Keratinocyte (primary cell): ENCODE results near the gene DENND4A. TPM values are rescaled to one million over a fixed set of nuclear protein-coding genes. Genes with fewer than 3 reads are reported as not detected.

Source experiments
- DNase-seq: peaks from one replicate; pipeline ENCODE4 v3.0.0-alpha.2; 2011; ENCODE audit warnings: low read depth, missing footprints, low spot score
- FAIRE-seq: peaks from 2 replicates; lab custom pipeline; 2011; peaks lifted over from hg19 to GRCh38; lab: Jason Lieb, UNC
- H2AFZ ChIP-seq: 2 replicates; pipeline ENCODE4 v1.6.0; 2012; ENCODE audit warnings: low read length, control low read depth, inconsistent platforms; ENCODE audit not compliant: control insufficient read depth
- H3K27ac ChIP-seq: 2 replicates; pipeline ENCODE4 v1.5.1; 2011; ENCODE audit warnings: low read length; ENCODE audit not compliant: control insufficient read depth, insufficient read depth
- H3K27me3 ChIP-seq: 3 replicates; pipeline ENCODE4 v1.6.0; 2011; ENCODE audit warnings: low read length; ENCODE audit not compliant: control insufficient read depth, insufficient read depth; ENCODE audit errors: extremely low read depth
- H3K36me3 ChIP-seq, 2 experiments: 2 replicates in 1 of 2; 3 replicates in 1 of 2; pipeline ENCODE4 v1.5.1; 2011; ENCODE audit warnings: low read length in 2 of 2, mild to moderate bottlenecking in 1 of 2; ENCODE audit not compliant: control insufficient read depth in 2 of 2, insufficient read depth in 2 of 2; ENCODE audit errors: extremely low read depth in 1 of 2
- H3K4me1 ChIP-seq: 3 replicates; pipeline ENCODE4 v1.5.1; 2011; ENCODE audit warnings: low read length; ENCODE audit not compliant: control insufficient read depth, insufficient read depth; ENCODE audit errors: extremely low read depth
- H3K4me2 ChIP-seq: 3 replicates; pipeline ENCODE4 v1.6.0; 2011; ENCODE audit warnings: low read depth, low read length; ENCODE audit not compliant: control insufficient read depth, insufficient read depth; ENCODE audit errors: extremely low read depth
- H3K4me3 ChIP-seq, 3 experiments: fragments of 200-600 bp in 1 of 3; sonication (generic) in 1 of 3; 2 replicates in 2 of 3; 3 replicates in 1 of 3; pipeline ENCODE4 v1.5.1; 2011 to 2016; ENCODE audit warnings: low read length in 3 of 3, mild to moderate bottlenecking in 3 of 3, control low read depth in 2 of 3, inconsistent platforms in 1 of 3, low read depth in 1 of 3, mixed read lengths in 1 of 3, mixed run types in 1 of 3, moderate library complexity in 1 of 3; ENCODE audit not compliant: control insufficient read depth in 2 of 3, insufficient read depth in 2 of 3; ENCODE audit errors: extremely low read depth in 1 of 3
- H3K79me2 ChIP-seq: 2 replicates; pipeline ENCODE4 v1.6.0; 2012; ENCODE audit warnings: low read length; ENCODE audit not compliant: control insufficient read depth, insufficient read depth
- H3K9ac ChIP-seq: 3 replicates; pipeline ENCODE4 v1.6.0; 2011; ENCODE audit warnings: low read length; ENCODE audit not compliant: control insufficient read depth, insufficient read depth; ENCODE audit errors: extremely low read depth
- H3K9me1 ChIP-seq: 3 replicates; pipeline ENCODE4 v1.6.0; 2011; ENCODE audit warnings: low read length; ENCODE audit not compliant: control insufficient read depth, insufficient read depth; ENCODE audit errors: extremely low read depth
- H3K9me3 ChIP-seq: 2 replicates; pipeline ENCODE4 v1.5.1; 2012; ENCODE audit warnings: low read depth, low read length; ENCODE audit not compliant: control insufficient read depth
- H4K20me1 ChIP-seq: 3 replicates; pipeline ENCODE4 v1.6.0; 2011; ENCODE audit warnings: low read length; ENCODE audit not compliant: control insufficient read depth, insufficient read depth; ENCODE audit errors: extremely low read depth
- CTCF ChIP-seq, 3 experiments: IDR thresholded peaks in 1 of 3; conservative IDR thresholded peaks in 1 of 3; optimal IDR thresholded peaks in 1 of 3; 2 replicates in 2 of 3; 3 replicates in 1 of 3; pipeline versions ENCODE3 to v1.5.1; 2011; ENCODE audit warnings: low read length in 3 of 3, mild to moderate bottlenecking in 3 of 3, moderate library complexity in 2 of 3, control low read depth in 1 of 3, inconsistent platforms in 1 of 3; ENCODE audit not compliant: insufficient read depth in 2 of 3; ENCODE audit errors: extremely low read depth in 1 of 3
- EZH2 ChIP-seq: IDR thresholded peaks from one replicate; pipeline ENCODE4 v1.6.1; 2012; ENCODE audit warnings: inconsistent platforms, mild to moderate bottlenecking, low read length, moderate library complexity
- dilution Hi-C: fragments of 300-500 bp; cut with MboI; formaldehyde crosslinking; loops from one replicate; pipeline ENCODE4 v1.7.0; 2020; ENCODE audit warnings: low sequenced_read_pairs; ENCODE audit not compliant: extremely low pct_ligation_motif_present
- polyA plus RNA-seq, 5 experiments: library from polyadenylated mRNA; depleted of rRNA in 3 of 5; stranded (reverse) in 3 of 5; stranded (forward) in 1 of 5; unstranded in 1 of 5; fragments of >200 nt; gene quantifications; 1 replicate in 1 of 5; 2 replicates in 3 of 5; 3 replicates in 1 of 5; pipeline versions ENCODE4 v1.2.1 to v1.2.3, GENCODE V29; 2011 to 2012; ENCODE audit warnings: missing spikeins in 2 of 5, low read depth in 1 of 5, low replicate concordance in 1 of 5

Gene DENND4A
- polyA plus RNA-seq, 1 donor (not counting 4 experiments of a cell fraction or from before 2014, with no cell fraction given), result 10.0 TPM

- no peak for TF ChIP-seq EZH2
- no peak for TF ChIP-seq CTCF (optimal IDR thresholded peaks at IDR 0.05 in 1 of 3, IDR thresholded peaks at IDR 0.05 in 1 of 3, conservative IDR thresholded peaks at IDR 0.05 in 1 of 3; ENCODE audit: extremely low read depth in 1 of 3, insufficient read depth in 2 of 3, low read length in 3 of 3)
Measured at GRCh38 chr15:65629548-65629947, 162.5 kb downstream of the DENND4A start.

DNA sequence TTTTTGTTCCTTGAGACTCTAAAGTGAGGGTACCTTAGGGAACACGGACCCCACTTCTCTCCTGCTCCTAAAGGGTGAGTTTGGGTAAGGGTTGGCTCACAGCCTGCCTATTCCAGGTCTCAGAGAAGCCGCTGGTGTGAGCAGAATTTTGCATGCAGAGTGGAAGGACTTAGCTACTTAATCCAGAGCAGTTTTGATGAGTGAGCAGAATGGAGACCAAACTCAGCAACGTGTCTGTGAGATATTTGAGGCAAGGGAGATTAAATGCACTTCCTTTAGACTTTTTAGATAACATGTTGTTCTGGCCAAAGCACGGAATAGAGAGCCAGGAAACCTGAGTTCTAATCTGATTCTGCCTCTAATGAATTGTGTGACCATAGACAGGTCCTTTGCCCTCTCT lies 165.2 kb downstream of the DENND4A start:
- Histone ChIP-seq H3K27ac (no peak overlapping the region), H3K9ac (no peak overlapping the region), H3K9me1 (no peaks in the 10 kb centered on the region), H3K4me1 (no peaks in the 10 kb centered on the region), H3K4me3 (no peak overlapping the region), H3K36me3 (peaks cover 4% of the 10 kb centered on the region in 2 experiments), H3K79me2 (no peaks in the 10 kb centered on the region), H4K20me1 (no peaks in the 10 kb centered on the region), H3K27me3 (no peaks in the 10 kb centered on the region), H3K9me3 (no peaks in the 10 kb centered on the region), H3K4me2 (no peak overlapping the region), H2AFZ (no peak overlapping the region)
- FAIRE-seq (no peak), DNase-seq (no peak)
- dilution Hi-C loops, result no loop called here
- TF ChIP-seq CTCF (optimal IDR thresholded peaks at IDR 0.05 in 1 of 3, IDR thresholded peaks at IDR 0.05 in 1 of 3, conservative IDR thresholded peaks at IDR 0.05 in 1 of 3; ENCODE audit: extremely low read depth in 1 of 3, insufficient read depth in 2 of 3, low read length in 3 of 3) (no peak), EZH2 (no peak)

More at GRCh38 chr15:65629548-65629947, 162.5 kb downstream of the DENND4A start:
- Histone ChIP-seq H3K27me3 (no peaks in the 10 kb centered on the region), H3K27ac (no peak overlapping the region), H3K9ac (no peak overlapping the region), H4K20me1 (no peaks in the 10 kb centered on the region), H3K79me2 (no peaks in the 10 kb centered on the region), H3K9me3 (no peaks in the 10 kb centered on the region), H3K4me2 (no peak overlapping the region), H3K4me3 (no peak overlapping the region), H3K4me1 (peaks cover 4% of the 10 kb centered on the region), H2AFZ (no peak overlapping the region), H3K36me3 (peaks cover under 1 to 4% of the 10 kb centered on the region in 2 experiments), H3K9me1 (no peaks in the 10 kb centered on the region)
- FAIRE-seq (no peak), DNase-seq (no peak)
- dilution Hi-C loops, result no loop called here
